GM12873 (cell line): ENCODE data around the gene BRSK1.

Source experiments
- TF ChIP-seq, protein P1 (sequence below): IDR thresholded peaks from 2 replicates; pipeline ENCODE4 v1.5.1; 2012; ENCODE audit warnings: low read depth, mild to moderate bottlenecking, moderate library complexity, low read length, control low read depth; ENCODE audit not compliant: insufficient read depth; ENCODE audit errors: missing control alignments

The BRSK1 gene

GRCh38 chr19:55250262-55251036 is 33.3 kb upstream of the BRSK1 start:
- TF ChIP-seq, protein P1, sequence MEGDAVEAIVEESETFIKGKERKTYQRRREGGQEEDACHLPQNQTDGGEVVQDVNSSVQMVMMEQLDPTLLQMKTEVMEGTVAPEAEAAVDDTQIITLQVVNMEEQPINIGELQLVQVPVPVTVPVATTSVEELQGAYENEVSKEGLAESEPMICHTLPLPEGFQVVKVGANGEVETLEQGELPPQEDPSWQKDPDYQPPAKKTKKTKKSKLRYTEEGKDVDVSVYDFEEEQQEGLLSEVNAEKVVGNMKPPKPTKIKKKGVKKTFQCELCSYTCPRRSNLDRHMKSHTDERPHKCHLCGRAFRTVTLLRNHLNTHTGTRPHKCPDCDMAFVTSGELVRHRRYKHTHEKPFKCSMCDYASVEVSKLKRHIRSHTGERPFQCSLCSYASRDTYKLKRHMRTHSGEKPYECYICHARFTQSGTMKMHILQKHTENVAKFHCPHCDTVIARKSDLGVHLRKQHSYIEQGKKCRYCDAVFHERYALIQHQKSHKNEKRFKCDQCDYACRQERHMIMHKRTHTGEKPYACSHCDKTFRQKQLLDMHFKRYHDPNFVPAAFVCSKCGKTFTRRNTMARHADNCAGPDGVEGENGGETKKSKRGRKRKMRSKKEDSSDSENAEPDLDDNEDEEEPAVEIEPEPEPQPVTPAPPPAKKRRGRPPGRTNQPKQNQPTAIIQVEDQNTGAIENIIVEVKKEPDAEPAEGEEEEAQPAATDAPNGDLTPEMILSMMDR = no peak

DNA sequence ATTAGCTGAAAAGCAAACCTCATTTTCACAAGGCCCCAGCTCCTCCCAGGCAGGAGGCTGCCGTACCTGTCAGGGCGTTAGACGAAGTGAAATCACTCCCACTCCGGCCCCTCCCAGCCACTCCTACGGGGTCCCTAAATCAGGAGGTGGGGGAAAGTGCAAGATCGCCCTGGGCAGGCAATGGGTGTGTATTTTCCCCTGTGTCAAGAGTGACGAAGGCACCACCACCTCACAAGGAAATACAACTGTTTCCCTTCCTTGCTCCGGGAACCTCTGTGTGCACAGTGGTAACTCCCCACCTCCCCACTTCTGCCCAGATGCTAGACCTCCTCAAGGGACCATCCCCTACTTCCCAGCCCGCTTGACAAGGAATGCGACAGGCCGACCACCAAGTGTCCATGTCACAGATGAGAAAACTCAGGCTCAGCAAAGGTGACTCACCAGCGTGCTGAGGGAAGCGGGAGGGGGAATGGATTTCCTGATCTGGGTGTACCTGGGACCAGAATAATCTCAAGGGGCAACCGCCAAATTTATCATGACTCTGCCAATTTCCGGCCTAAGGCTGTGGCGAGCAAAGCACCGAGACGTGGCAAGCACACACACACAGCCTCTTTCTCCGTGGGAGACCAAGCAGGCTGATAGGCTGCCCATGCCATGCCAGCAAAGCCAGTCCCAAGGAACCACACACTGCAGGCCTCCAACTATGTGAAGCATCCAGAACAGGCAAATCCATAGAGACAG is 32.3 kb upstream of the BRSK1 start:
- TF ChIP-seq, protein P1 = no peak

DNA sequence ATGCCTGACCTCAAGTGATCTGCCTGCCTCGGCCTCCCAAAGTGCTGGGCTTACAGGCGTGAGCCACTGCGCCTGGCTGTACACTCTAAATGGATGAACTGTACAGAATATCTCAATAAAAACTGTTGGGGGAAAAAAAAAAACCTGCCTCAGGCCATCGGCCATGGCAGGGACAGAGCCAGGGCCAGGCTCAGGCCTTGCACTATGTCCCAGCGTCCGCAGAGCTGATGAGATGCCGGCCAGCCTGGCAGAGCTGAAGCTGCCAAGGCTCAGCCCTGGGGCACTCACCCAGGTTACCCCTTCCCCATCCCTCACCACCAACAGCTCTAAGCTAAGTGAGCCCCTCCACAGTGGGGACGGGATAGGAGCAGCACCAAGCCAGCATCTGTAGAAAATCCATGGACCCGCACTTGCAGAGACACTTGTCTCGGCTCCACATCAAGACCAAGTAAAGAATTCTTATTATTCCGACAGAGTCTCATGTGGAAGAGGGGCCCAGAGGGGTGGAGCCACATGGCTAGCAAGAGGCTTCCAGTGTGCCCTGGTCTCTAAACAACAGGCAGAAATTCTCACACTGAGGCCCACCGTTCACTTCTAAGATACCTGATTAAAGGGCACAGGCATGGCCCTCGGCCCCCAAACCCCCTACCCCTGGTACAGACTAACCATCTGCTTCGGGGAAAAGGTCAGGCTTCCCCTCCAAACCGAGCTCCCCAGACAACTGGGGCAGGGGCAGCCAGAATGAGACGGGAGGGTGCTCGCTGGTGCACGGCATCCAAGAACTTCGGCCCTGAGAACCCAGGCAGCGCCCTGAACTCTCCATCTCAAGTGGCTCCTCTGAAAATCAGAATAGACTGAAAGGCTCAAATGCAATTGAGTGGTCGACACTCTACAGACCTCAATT is 30.8 kb upstream of the BRSK1 start:
- TF ChIP-seq, protein P1 = no peak

DNA sequence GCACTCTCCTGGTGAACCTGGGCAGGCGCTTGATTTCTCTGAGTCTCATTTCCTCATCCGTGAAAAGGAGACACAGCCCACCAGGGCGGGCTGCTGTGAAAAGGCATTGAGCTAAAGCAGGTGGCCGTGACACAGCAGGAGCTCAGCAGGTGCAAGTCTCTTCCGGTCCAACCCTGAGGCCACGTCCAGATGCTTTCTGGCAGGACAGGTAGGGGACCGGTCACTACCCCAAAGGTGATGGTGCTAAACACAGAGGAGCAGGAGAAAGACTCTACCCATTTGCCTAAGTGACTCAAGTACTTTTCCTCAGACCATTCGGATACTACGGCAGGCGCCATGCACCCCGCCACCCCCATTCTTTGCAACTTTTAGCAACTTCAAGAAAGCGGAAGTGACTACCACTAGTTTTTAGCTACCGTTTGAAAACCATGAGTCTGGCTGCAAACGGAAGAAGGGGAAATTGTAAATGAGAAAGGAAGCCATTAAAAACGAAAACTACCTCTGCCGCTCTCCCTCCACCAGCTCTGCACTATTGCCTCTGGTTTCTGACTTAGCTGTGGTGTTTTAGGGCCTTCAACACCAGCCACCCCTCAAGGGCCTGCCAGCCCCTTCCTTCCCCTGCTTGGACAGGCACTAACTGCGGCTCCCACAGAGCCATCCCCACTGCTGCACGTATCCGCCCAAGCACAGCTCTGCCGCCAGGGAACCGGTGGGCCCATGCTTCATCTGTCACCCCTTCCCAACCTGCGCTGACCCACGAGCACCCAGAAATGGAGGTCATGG is 29.8 kb upstream of the BRSK1 start:
- TF ChIP-seq, protein P1 = peak; percentile 13

DNA sequence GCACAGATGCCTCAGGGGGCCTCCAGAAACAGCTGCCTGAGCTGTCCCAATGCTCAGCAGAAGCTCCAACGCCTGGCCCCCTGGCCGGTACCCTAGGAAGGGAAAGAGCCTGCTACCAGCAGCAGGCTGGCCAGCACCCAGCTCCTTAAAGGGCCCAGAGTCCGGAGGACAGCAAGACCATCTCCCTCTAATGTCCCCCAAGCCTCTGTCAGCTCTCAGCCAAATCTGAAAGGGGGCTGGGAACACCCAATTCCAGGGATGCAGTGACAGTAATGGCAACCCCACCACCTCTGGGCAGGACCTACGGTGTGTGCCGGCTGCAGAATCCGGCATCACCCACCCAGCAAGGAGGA is 29.2 kb upstream of the BRSK1 start:
- TF ChIP-seq, protein P1 = no peak

- TF ChIP-seq, protein P1 = no peak
Observed at GRCh38 chr19:55255618-55256423, 28.0 kb upstream of the BRSK1 start.
